HG03064 (cell line): ENCODE data around the gene PCDHB12.
"Not testable (repeated sequence)": the region's sequence is repeated elsewhere in the genome, so short reads cannot be mapped to it uniquely, and the experiment has no call there.

Source experiments
- ATAC-seq: cut with Tn5 transposase; IDR thresholded peaks from one replicate; pipeline ENCODE4 v1.9.1; 2021; ENCODE audit warnings: low read depth; ENCODE audit not compliant: unreplicated experiment

PCDHB12 gene

GRCh38 chr5:141208478-141208877 lies at the start of gene PCDHB12:
PCDHB12 (plus strand) TSS chr5:141208719; CDS start chr5:141208908, 189 bp downstream.
- no peak for ATAC-seq

GRCh38 chr5:141172381-141173204 lies 35.9 kb upstream of the PCDHB12 start, which contains the start of gene PCDHB7:
PCDHB7 (plus strand) TSS chr5:141172644; CDS start chr5:141172836, 192 bp downstream.
- no peak for ATAC-seq

- not testable (repeated sequence) for ATAC-seq
These were observed 34.0 kb upstream of the PCDHB12 start for GRCh38 chr5:141174291-141175104.

GRCh38 chr5:141175933-141176332 lies 32.6 kb upstream of the PCDHB12 start:
- ATAC-seq, result no peak

- not testable (repeated sequence) for ATAC-seq
These were observed 30.8 kb upstream of the PCDHB12 start, which contains the start of gene PCDHB8 for GRCh38 chr5:141177577-141178191. PCDHB8 (plus strand) TSS chr5:141177790; CDS start chr5:141178035, 245 bp downstream.

GRCh38 chr5:141179371-141179770 lies 29.1 kb upstream of the PCDHB12 start:
- ATAC-seq, result not testable (repeated sequence)

DNA sequence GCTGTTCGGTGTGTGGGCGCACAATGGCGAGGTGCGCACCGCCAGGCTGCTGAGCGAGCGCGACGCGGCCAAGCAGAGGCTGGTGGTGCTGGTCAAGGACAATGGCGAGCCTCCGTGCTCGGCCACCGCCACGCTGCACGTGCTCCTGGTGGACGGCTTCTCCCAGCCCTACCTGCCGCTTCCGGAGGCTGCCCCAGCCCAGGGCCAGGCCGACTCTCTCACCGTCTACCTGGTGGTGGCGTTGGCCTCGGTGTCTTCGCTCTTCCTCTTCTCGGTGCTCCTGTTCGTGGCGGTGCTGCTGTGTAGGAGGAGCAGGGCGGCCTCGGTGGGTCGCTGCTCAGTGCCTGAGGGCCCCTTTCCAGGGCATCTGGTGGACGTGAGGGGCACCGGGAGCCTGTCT lies 28.6 kb upstream of the PCDHB12 start:
- ATAC-seq, result not testable (repeated sequence)

DNA sequence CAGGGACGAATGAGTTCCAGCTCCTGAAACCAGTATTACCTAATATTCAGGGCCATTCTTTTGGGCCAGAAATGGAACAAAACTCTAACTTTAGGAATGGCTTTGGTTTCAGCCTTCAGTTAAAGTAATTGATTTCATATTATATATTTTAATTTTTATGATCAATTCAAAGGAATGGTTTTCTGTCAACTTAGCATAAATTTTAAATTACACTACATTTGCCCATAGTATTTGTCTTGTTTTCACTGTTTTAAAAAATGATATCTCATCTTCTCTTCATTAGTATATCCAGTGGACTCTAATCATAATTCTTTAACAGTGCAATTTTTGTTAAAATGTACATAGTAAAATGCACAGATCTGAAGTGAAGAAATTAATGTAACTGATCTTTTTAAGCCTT lies 28.2 kb upstream of the PCDHB12 start:
- ATAC-seq, result no peak

DNA sequence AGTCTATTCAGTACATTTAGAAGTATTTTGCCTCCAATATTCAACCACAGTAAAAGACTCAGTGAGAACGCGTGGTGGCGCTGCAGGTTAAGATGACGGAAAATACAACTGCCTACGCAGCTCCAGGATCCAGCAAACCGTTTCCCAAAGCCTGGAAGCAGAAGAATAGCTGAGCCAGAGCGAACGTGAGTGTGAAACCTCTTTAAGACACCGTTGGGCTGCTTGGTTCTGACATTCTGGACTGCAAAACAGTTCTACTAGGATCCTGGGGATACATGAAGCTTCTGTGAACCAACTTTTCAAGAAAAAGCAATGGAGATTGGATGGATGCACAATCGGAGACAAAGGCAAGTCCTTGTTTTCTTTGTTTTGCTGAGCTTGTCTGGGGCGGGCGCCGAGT lies 26.3 kb upstream of the PCDHB12 start, which contains the start of gene PCDHB16:
PCDHB16 (plus strand) TSS at position 140 of the 400 bp plus-strand sequence; CDS start at position 313, 173 bp downstream.
- ATAC-seq, result no peak

GRCh38 chr5:141184117-141184855 lies 24.2 kb upstream of the PCDHB12 start:
- ATAC-seq, result not testable (repeated sequence)

GRCh38 chr5:141186897-141187512 lies 21.5 kb upstream of the PCDHB12 start, which contains the start of gene PCDHB9:
PCDHB9 (plus strand) TSS chr5:141187161; CDS start chr5:141187319, 158 bp downstream.
- no peak for ATAC-seq

DNA sequence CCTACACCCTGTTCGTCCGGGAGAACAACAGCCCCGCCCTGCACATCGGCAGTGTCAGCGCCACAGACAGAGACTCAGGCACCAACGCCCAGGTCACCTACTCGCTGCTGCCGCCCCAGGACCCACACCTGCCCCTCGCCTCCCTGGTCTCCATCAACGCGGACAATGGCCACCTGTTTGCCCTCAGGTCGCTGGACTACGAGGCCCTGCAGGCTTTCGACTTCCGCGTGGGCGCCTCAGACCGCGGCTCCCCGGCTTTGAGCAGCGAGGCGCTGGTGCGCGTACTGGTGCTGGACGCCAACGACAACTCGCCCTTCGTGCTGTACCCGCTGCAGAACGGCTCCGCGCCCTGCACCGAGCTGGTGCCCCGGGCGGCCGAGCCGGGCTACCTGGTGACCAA lies 19.8 kb upstream of the PCDHB12 start:
- not testable (repeated sequence) for ATAC-seq

- ATAC-seq, result not testable (repeated sequence)
These were observed 19.4 kb upstream of the PCDHB12 start for GRCh38 chr5:141189131-141189530.

- ATAC-seq, result no peak
These were observed 16.3 kb upstream of the PCDHB12 start, which contains the start of gene PCDHB10 for GRCh38 chr5:141192110-141192725. PCDHB10 (plus strand) TSS chr5:141192353; CDS start chr5:141192553, 200 bp downstream.

DNA sequence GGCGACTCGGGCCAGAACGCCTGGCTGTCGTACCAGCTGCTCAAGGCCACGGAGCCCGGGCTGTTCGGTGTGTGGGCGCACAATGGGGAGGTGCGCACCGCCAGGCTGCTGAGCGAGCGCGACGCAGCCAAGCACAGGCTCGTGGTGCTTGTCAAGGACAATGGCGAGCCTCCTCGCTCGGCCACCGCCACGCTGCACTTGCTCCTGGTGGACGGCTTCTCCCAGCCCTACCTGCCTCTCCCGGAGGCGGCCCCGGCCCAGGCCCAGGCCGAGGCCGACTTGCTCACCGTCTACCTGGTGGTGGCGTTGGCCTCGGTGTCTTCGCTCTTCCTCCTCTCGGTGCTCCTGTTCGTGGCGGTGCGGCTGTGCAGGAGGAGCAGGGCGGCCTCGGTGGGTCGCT lies 14.2 kb upstream of the PCDHB12 start:
- ATAC-seq, result not testable (repeated sequence)

GRCh38 chr5:141196363-141196762 lies 12.2 kb upstream of the PCDHB12 start:
- no peak for ATAC-seq

DNA sequence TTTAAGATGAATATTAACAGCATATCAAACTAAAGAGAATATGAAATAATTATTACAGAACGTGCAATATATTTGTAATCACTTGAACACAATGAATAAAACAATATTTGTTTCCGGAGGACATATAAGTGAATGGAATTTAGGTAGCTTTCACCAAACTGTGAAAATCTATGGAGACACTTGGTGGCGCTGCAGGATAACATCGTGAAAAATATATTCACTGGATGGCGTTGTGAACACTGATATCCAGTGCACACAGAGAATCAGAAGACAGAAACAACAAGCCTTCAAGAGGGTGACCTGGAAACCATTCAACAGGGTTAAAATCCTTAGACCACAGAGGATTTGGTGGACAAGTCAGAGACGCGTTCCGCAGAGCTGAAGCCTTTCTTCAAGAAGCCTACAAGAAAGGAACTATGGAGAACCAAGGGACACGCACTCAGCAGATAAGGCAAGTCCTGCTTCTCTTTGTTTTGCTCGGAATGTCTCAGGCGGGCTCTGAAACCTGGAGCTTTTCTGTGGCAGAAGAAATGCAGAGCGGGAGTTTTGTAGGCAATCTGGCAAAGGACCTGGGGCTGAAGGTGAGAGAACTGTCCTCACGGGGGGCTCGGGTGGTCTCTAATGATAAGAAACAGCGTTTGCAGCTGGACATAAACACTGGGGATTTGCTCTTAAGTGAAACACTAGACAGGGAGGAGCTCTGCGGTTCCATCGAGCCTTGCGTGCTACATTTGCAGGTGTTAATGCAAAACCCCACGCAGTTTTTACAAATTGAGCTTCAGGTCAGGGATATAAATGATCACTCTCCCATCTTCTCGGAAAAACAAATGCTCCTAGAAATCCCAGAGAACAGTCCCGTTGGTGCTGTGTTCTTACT lies 8.9 kb upstream of the PCDHB12 start, which contains the start of gene PCDHB11:
PCDHB11 (plus strand) TSS at position 269 of the 877 bp plus-strand sequence; CDS start at position 417, 148 bp downstream.
- no peak for ATAC-seq

DNA sequence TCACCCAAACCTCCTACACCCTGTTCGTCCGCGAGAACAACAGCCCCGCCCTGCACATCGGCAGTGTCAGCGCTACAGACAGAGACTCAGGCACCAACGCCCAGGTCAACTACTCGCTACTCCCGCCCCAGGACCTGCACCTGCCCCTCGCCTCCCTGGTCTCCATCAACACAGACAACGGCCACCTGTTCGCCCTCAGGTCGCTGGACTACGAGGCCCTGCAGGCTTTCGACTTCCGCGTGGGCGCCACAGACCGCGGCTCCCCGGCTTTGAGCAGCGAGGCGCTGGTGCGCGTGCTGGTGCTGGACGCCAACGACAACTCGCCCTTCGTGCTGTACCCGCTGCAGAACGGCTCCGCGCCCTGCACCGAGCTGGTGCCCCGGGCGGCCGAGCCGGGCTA lies 7.4 kb upstream of the PCDHB12 start:
- not testable (repeated sequence) for ATAC-seq
